Stimulated activated naive CD8-positive, alpha-beta T cell treated with anti-CD3 and anti-CD28 coated beads, Interleukin-15, Interleukin-2, amounts not matched to agents 100 U/mL and 50 U/mL, for 24 hours (primary cell): ENCODE data around the gene ARHGAP36.

Experiments
- ATAC-seq: fragments of 150-1000 bp; cut with Tn5 transposase; one replicate; pipeline ENCODE4 v1.10.0; 2021
- DNase-seq: peaks from one replicate; pipeline ENCODE4 v3.0.0; 2021

The ARHGAP36 gene

GRCh38 chrX:131068945-131069719 lies 11.0 kb downstream of the ARHGAP36 start:
- ATAC-seq: no peak
- DNase-seq: peak; percentile 29

- DNase-seq: no peak
Observed at GRCh38 chrX:131072871-131073571, 14.9 kb downstream of the ARHGAP36 start.

GRCh38 chrX:131073607-131074006 lies 15.5 kb downstream of the ARHGAP36 start:
- no peak for DNase-seq

More at GRCh38 chrX:131072871-131073571, 14.9 kb downstream of the ARHGAP36 start:
- no peak for ATAC-seq

GRCh38 chrX:131081772-131082740 lies 23.9 kb downstream of the ARHGAP36 start:
- ATAC-seq (no peak), DNase-seq (no peak)

More at GRCh38 chrX:131073607-131074006, 15.5 kb downstream of the ARHGAP36 start:
- ATAC-seq: no peak

GRCh38 chrX:131083510-131084142 lies 25.5 kb downstream of the ARHGAP36 start:
- DNase-seq (no peak), ATAC-seq (no peak)

GRCh38 chrX:131084145-131084544 lies 26.0 kb downstream of the ARHGAP36 start:
- ATAC-seq: no peak

GRCh38 chrX:131136776-131137175 lies 78.6 kb downstream of the ARHGAP36 start:
- no peak for ATAC-seq

More at GRCh38 chrX:131084145-131084544, 26.0 kb downstream of the ARHGAP36 start:
- DNase-seq: no peak

GRCh38 chrX:131139072-131139471 lies 80.9 kb downstream of the ARHGAP36 start:
- ATAC-seq: no peak
- DNase-seq: no peak

More at GRCh38 chrX:131136776-131137175, 78.6 kb downstream of the ARHGAP36 start:
- DNase-seq: no peak
